Parathyroid adenoma (tissue), 2 donors: ENCODE measurements around the gene POLD2.

ENCODE experiments used
- H2AFZ ChIP-seq: fragments of 300-600 bp; sonication (generic); one replicate; pipeline ENCODE4 v1.7.0; 2017; ENCODE audit warnings: antibody characterized with exemption, mild to moderate bottlenecking
- H3K27ac ChIP-seq: fragments of 300-600 bp; sonication (generic); one replicate; pipeline ENCODE4 v1.7.0; 2017
- H3K27me3 ChIP-seq: fragments of 300-600 bp; sonication (generic); one replicate; pipeline ENCODE4 v1.7.0; 2017; ENCODE audit warnings: low read length; ENCODE audit not compliant: control insufficient read depth, insufficient read depth
- H3K36me3 ChIP-seq: fragments of 300-600 bp; sonication (generic); one replicate; pipeline ENCODE4 v1.7.0; 2017; ENCODE audit warnings: low read length; ENCODE audit not compliant: control insufficient read depth, insufficient read depth
- H3K4me1 ChIP-seq: fragments of 300-600 bp; sonication (generic); one replicate; pipeline ENCODE4 v1.7.0; 2017; ENCODE audit warnings: control low read depth
- H3K4me2 ChIP-seq: fragments of 300-600 bp; sonication (generic); one replicate; pipeline ENCODE4 v1.7.0; 2017; ENCODE audit warnings: low read length
- H3K4me3 ChIP-seq: fragments of 300-600 bp; sonication (generic); one replicate; pipeline ENCODE4 v1.7.0; 2017; ENCODE audit warnings: low read depth, low read length
- H3K79me2 ChIP-seq: fragments of 300-600 bp; sonication (generic); one replicate; pipeline ENCODE4 v1.7.0; 2017; ENCODE audit warnings: control low read depth
- H3K9ac ChIP-seq: fragments of 300-600 bp; sonication (generic); one replicate; pipeline ENCODE4 v1.7.0; 2017; ENCODE audit warnings: mild to moderate bottlenecking
- H3K9me3 ChIP-seq: fragments of 300-600 bp; sonication (generic); one replicate; pipeline ENCODE4 v1.7.0; 2017; ENCODE audit warnings: low read length; ENCODE audit not compliant: control insufficient read depth
- TF ChIP-seq, protein P1 (sequence below): fragments of 300-600 bp; sonication (generic); IDR thresholded peaks from one replicate; pipeline ENCODE4 v1.7.0; 2017; ENCODE audit warnings: antibody characterized with exemption, mild to moderate bottlenecking
- donor health status: primary hyperparathyroidism.

Gene POLD2

DNA sequence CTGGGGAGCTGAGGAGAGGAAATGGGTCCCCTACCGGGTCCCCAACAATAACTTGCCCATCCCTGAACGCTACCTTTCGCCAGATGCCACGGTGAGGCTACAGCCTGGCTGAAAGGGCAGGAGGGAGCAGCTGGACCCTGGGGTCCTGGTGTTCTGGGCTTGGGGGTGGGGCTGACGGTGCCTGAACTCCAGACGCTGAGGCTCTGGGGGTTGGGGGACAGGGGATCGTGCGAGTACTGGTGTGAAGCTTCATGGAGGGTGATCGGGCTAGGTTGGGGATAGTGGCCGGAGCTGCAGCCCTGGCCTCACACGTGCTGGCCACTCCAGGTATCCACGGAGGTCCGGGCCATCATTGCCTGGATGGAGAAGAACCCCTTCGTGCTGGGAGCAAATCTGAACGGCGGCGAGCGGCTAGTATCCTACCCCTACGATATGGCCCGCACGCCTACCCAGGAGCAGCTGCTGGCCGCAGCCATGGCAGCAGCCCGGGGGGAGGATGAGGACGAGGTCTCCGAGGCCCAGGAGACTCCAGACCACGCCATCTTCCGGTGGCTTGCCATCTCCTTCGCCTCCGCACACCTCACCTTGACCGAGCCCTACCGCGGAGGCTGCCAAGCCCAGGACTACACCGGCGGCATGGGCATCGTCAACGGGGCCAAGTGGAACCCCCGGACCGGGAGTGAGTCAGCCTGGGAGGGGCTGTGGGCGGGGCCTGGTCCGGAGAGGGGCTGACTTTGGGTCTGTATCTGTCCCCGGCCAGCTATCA, 10.9 kb downstream of the POLD2 start:
- H3K36me3 ChIP-seq: no peaks in the 10 kb centered on the region

DNA sequence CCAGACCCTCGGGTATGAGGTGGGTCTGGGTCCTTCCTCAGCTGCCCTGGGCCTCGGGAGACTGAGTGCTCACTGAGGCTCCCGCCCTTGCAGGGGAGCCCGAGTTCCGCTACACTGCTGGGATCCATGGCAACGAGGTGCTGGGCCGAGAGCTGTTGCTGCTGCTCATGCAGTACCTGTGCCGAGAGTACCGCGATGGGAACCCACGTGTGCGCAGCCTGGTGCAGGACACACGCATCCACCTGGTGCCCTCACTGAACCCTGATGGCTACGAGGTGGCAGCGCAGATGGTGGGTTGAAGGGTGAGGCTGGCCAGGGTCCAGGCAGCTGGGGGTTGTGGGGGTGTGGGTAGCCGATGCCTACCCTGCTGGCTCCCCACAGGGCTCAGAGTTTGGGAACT, 11.6 kb downstream of the POLD2 start:
- Histone ChIP-seq H3K79me2 (no peaks in the 10 kb centered on the region), H3K9me3 (no peaks in the 10 kb centered on the region), H3K27me3 (no peaks in the 10 kb centered on the region), H3K4me3 (no peak overlapping the region), H2AFZ (no peak overlapping the region), H3K4me1 (no peaks in the 10 kb centered on the region), H3K9ac (no peak overlapping the region), H3K36me3 (no peaks in the 10 kb centered on the region), H3K27ac (no peak overlapping the region), H3K4me2 (no peak overlapping the region)
- TF ChIP-seq, protein P1, sequence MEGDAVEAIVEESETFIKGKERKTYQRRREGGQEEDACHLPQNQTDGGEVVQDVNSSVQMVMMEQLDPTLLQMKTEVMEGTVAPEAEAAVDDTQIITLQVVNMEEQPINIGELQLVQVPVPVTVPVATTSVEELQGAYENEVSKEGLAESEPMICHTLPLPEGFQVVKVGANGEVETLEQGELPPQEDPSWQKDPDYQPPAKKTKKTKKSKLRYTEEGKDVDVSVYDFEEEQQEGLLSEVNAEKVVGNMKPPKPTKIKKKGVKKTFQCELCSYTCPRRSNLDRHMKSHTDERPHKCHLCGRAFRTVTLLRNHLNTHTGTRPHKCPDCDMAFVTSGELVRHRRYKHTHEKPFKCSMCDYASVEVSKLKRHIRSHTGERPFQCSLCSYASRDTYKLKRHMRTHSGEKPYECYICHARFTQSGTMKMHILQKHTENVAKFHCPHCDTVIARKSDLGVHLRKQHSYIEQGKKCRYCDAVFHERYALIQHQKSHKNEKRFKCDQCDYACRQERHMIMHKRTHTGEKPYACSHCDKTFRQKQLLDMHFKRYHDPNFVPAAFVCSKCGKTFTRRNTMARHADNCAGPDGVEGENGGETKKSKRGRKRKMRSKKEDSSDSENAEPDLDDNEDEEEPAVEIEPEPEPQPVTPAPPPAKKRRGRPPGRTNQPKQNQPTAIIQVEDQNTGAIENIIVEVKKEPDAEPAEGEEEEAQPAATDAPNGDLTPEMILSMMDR: no peak

More for the DNA sequence above, 10.9 kb downstream of the POLD2 start:
- Histone ChIP-seq H3K27ac (no peak overlapping the region), H3K4me2 (no peak overlapping the region), H3K9ac (no peak overlapping the region), H3K9me3 (no peaks in the 10 kb centered on the region), H3K27me3 (no peaks in the 10 kb centered on the region), H3K4me1 (no peaks in the 10 kb centered on the region), H3K79me2 (no peaks in the 10 kb centered on the region), H3K4me3 (no peak overlapping the region), H2AFZ (no peak overlapping the region)
- TF ChIP-seq, protein P1: no peak

DNA sequence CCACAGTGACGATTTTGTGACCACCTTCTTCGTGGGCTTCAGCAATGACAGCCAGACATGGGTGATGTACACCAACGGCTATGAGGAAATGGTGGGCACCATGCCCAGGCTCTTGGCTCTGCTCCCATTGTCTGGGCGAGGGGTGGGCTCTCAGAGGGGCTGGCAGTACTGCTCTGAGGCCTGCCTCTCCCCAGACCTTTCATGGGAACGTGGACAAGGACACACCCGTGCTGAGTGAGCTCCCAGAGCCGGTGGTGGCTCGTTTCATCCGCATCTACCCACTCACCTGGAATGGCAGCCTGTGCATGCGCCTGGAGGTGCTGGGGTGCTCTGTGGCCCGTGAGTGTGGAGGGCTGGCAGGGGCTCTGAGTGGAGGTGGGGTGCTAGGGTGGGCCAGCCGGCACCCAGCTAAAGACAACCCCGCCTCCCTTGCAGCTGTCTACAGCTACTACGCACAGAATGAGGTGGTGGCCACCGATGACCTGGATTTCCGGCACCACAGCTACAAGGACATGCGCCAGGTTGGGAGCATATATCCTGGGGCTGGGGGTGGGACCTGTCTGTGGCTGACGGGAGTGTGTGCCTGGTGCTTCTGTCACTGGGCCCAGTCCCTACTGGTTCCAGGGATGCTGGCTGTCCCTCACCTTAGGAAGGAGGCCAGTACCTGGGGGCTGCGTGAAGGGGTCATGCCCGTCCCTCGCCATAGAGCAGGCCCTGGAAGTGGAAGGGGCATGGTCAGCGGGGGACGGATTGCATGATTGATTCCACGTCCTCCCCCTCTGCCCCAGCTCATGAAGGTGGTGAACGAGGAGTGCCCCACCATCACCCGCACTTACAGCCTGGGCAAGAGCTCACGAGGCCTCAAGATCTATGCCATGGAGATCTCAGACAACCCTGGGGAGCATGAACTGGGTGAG, 12.4 kb downstream of the POLD2 start:
- TF ChIP-seq, protein P1: no peak
- Histone ChIP-seq H3K4me3 (no peak overlapping the region), H3K36me3 (no peaks in the 10 kb centered on the region), H3K9me3 (no peaks in the 10 kb centered on the region), H3K4me1 (no peaks in the 10 kb centered on the region), H3K79me2 (no peaks in the 10 kb centered on the region), H3K27me3 (no peaks in the 10 kb centered on the region), H3K27ac (no peak overlapping the region), H2AFZ (no peak overlapping the region), H3K9ac (no peak overlapping the region), H3K4me2 (no peak overlapping the region)

DNA sequence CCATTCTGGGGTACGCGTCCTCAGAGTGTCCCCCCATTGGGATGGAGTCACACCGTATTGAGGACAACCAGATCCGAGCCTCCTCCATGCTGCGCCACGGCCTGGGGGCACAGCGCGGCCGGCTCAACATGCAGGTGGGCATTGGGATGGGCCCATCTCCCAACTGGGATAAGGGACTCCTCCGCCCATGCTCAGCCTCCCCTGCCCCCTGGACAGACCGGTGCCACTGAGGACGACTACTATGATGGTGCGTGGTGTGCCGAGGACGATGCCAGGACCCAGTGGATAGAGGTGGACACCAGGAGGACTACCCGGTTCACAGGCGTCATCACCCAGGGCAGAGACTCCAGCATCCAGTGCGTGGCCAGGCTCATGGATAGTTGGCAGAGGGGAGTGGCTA, 13.4 kb downstream of the POLD2 start:
- Histone ChIP-seq H3K79me2 (no peaks in the 10 kb centered on the region), H3K9ac (no peak overlapping the region), H3K27me3 (no peaks in the 10 kb centered on the region), H3K27ac (no peak overlapping the region), H3K4me2 (no peak overlapping the region), H3K4me3 (no peak overlapping the region), H2AFZ (no peak overlapping the region), H3K9me3 (no peaks in the 10 kb centered on the region), H3K36me3 (no peaks in the 10 kb centered on the region), H3K4me1 (no peaks in the 10 kb centered on the region)
- TF ChIP-seq, protein P1: no peak
